ENCODE results near the gene MUC5AC. TPM values are rescaled to one million over a fixed set of nuclear protein-coding genes. Genes with fewer than 3 reads are reported as not detected.

MUC5AC gene
- total RNA-seq, 1 experiment from 2014 or later: under 0.01 TPM

DNA sequence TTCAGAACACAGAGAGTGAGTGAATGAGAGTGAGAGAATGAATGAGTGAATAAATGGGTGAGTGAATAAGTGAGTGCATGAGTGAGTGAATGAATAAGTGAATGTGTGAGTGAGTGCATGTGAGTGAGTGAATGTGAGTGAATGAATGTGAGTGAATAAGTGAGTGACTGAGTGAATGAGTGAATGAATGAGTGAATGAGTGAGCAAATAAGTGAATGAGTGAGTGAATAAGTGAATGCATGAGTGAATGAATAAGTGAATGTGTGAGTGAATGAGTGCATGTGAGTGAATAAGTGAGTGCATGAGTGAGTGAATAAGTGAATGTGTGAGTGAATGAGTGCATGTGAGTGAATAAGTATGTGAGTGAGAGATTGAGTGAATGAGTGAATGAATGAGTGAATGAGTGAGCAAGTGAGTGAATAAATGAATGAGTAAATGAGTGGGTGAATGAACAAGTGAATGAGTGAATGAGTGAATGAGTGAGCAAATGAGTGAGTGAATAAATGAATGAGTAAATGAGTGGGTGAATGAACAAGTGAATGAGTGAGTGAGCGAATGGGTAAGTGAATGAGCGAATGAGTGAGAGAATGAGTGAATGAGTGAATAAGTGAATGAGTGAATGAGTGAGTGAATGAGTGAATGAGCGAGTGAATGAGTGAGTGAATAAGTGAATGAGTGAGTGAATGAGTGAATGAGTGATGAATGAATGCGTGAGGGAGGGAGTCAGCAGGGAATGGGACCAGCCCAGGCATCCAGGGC is 43.8 kb downstream of the MUC5AC start:
- no peak overlapping the region for H3K4me3 ChIP-seq (replicated peaks in 1 of 2; ENCODE audit: low read depth in 1 of 2, low read length in 2 of 2)
- no peak for DNase-seq (ENCODE audit: low read depth, low spot score)
- ChIA-PET RAD21 (ENCODE audit: low non-redundant PET in 1 of 2, low total read pairs in 2 of 2, uncharacterized antibody in 2 of 2, unreplicated experiment in 2 of 2) (no interaction called here), CTCF (interaction anchor here (1.3 kb wide), 1 partner anchor 313 kb away, joined by 3 read pairs; no protein-coding TSS in a partner anchor), POLR2A (no interaction called here)
- no peaks in the 10 kb centered on the region for H3K9me3 ChIP-seq (ENCODE audit: control insufficient read depth in 1 of 2, insufficient read depth in 1 of 2, low read depth in 1 of 2, low read length in 2 of 2)
- no peak for TF ChIP-seq ELF1 (IDR thresholded peaks at IDR 0.05; ENCODE audit: borderline replicate concordance, low read depth)
- no peak for TF ChIP-seq CBX3 (IDR thresholded peaks at IDR 0.05; ENCODE audit: low read depth)
- no peak for TF ChIP-seq POLR2AphosphoS5 (IDR thresholded peaks at IDR 0.05; ENCODE audit: low read depth, low read length)
- TF ChIP-seq CEBPB (IDR thresholded peaks at IDR 0.05; ENCODE audit: low read depth): no peak
- no peak for TF ChIP-seq SIN3A (IDR thresholded peaks at IDR 0.05; ENCODE audit: low read depth)
- no peak for TF ChIP-seq POLR2A (IDR thresholded peaks at IDR 0.05; ENCODE audit: borderline replicate concordance, extremely low read depth, insufficient read depth, insufficient read length)
- no peak for TF ChIP-seq SRF (IDR thresholded peaks at IDR 0.05; ENCODE audit: low read depth)
- TF ChIP-seq ZFX (IDR thresholded peaks at IDR 0.05): no peak
- no peak for TF ChIP-seq EZH2 (IDR thresholded peaks at IDR 0.05)
- no peak for TF ChIP-seq RAD21 (IDR thresholded peaks at IDR 0.05; ENCODE audit: low read depth)
- TF ChIP-seq, protein P1, sequence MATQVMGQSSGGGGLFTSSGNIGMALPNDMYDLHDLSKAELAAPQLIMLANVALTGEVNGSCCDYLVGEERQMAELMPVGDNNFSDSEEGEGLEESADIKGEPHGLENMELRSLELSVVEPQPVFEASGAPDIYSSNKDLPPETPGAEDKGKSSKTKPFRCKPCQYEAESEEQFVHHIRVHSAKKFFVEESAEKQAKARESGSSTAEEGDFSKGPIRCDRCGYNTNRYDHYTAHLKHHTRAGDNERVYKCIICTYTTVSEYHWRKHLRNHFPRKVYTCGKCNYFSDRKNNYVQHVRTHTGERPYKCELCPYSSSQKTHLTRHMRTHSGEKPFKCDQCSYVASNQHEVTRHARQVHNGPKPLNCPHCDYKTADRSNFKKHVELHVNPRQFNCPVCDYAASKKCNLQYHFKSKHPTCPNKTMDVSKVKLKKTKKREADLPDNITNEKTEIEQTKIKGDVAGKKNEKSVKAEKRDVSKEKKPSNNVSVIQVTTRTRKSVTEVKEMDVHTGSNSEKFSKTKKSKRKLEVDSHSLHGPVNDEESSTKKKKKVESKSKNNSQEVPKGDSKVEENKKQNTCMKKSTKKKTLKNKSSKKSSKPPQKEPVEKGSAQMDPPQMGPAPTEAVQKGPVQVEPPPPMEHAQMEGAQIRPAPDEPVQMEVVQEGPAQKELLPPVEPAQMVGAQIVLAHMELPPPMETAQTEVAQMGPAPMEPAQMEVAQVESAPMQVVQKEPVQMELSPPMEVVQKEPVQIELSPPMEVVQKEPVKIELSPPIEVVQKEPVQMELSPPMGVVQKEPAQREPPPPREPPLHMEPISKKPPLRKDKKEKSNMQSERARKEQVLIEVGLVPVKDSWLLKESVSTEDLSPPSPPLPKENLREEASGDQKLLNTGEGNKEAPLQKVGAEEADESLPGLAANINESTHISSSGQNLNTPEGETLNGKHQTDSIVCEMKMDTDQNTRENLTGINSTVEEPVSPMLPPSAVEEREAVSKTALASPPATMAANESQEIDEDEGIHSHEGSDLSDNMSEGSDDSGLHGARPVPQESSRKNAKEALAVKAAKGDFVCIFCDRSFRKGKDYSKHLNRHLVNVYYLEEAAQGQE (IDR thresholded peaks at IDR 0.05; ENCODE audit: low read depth): no peak
- no peak for TF ChIP-seq JUND (IDR thresholded peaks at IDR 0.05)
- no peak for TF ChIP-seq ZNF274 (IDR thresholded peaks at IDR 0.05; ENCODE audit: low read depth, low read length)
- TF ChIP-seq, protein P2, sequence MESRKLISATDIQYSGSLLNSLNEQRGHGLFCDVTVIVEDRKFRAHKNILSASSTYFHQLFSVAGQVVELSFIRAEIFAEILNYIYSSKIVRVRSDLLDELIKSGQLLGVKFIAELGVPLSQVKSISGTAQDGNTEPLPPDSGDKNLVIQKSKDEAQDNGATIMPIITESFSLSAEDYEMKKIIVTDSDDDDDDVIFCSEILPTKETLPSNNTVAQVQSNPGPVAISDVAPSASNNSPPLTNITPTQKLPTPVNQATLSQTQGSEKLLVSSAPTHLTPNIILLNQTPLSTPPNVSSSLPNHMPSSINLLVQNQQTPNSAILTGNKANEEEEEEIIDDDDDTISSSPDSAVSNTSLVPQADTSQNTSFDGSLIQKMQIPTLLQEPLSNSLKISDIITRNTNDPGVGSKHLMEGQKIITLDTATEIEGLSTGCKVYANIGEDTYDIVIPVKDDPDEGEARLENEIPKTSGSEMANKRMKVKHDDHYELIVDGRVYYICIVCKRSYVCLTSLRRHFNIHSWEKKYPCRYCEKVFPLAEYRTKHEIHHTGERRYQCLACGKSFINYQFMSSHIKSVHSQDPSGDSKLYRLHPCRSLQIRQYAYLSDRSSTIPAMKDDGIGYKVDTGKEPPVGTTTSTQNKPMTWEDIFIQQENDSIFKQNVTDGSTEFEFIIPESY (IDR thresholded peaks at IDR 0.05; ENCODE audit: extremely low read depth, insufficient replicate concordance, low read length): no peak
- TF ChIP-seq, protein P3, sequence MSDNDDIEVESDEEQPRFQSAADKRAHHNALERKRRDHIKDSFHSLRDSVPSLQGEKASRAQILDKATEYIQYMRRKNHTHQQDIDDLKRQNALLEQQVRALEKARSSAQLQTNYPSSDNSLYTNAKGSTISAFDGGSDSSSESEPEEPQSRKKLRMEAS (IDR thresholded peaks at IDR 0.05): no peak
- TF ChIP-seq EZH2phosphoT487 (IDR thresholded peaks at IDR 0.05; ENCODE audit: borderline replicate concordance): no peak
- H3K4me1 ChIP-seq (ENCODE audit: control insufficient read depth in 1 of 2, insufficient read depth in 2 of 2, low read length in 2 of 2): peaks cover 13 to 17% of the 10 kb centered on the region in 2 experiments
- H3K4me2 ChIP-seq (ENCODE audit: low read length): no peak overlapping the region
- H3K36me3 ChIP-seq (ENCODE audit: control insufficient read depth in 1 of 2, insufficient read depth in 2 of 2, low read length in 2 of 2): no peaks in the 10 kb centered on the region
- no peak overlapping the region for H2AFZ ChIP-seq (ENCODE audit: low read depth, low read length, poor library complexity, severe bottlenecking)
- no peak for ATAC-seq
- H3K79me2 ChIP-seq (ENCODE audit: insufficient read depth, low read length): no peaks in the 10 kb centered on the region
- intact Hi-C loops (cut with micrococcal nuclease): loop anchor here (5.0 kb wide), 1 partner anchor 49 kb away; no protein-coding TSS in a partner anchor
- no peak overlapping the region for H3K9ac ChIP-seq (ENCODE audit: low read length)
- BruUV-seq (replicated peaks): no TSS peak
- no peaks in the 10 kb centered on the region for H3K9me2 ChIP-seq (ENCODE audit: insufficient read depth)
- H3K27me3 ChIP-seq (ENCODE audit: insufficient read depth, low read length): no peaks in the 10 kb centered on the region
- H4K20me1 ChIP-seq (ENCODE audit: insufficient read depth): no peaks in the 10 kb centered on the region
- no peak overlapping the region for H3K27ac ChIP-seq (ENCODE audit: low read depth, low read length)
